ENCODE results near the gene SARS1.
A peak's percentile ranks its signal among the peaks of the same experiment; 100 is the strongest.
"Not testable (repeated sequence)": the region's sequence is repeated elsewhere in the genome, so short reads cannot be mapped to it uniquely, and the experiment has no call there.

The SARS1 gene

DNA sequence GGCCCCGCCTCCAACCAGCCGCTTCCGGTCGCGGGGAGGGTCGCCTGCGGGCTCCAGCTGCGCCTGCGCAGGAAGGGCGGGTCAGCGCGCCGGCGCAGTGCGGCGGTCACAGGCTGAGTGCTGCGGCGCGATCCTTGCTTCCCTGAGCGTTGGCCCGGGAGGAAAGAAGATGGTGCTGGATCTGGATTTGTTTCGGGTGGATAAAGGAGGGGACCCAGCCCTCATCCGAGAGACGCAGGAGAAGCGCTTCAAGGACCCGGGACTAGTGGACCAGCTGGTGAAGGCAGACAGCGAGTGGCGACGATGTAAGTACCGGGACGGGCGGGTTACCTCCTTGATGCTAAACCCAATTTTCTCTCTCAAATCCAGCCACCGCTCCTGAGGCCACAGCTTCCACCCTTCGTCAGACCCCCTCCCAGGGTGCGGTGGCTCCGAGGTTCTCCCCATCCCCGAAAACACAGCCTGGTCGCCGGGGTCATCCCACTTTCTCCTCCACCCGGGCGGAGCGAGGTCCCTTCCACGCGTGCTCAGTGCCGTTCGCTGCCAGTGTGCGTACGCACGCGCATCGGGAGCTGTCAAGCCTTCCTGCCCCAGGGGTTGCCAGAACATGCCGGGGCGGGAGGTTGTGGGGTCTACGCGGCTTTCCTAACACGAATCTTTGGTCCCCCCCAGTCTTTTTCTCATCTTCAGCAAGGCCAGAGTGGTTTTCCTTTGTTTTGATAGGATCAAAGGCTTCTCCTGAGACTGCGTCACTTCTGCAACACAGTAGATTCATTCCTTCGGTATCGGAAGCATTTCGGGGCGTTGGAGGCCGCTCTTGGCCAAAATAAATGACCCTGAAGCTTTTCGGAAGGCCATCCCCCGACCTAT, at the start of gene SARS1:
SARS1 (plus strand) TSS at position 95 of the 870 bp plus-strand sequence; CDS start at position 170, 75 bp downstream.
- DNase-seq (ENCODE audit: low read depth), result peak; percentile 82

- DNase-seq (ENCODE audit: low read depth), result no peak
Measured at GRCh38 chr1:109164538-109164937, 49.2 kb upstream of the SARS1 start.

GRCh38 chr1:109167001-109167506, 46.7 kb upstream of the SARS1 start:
- DNase-seq (ENCODE audit: low read depth), result no peak

- DNase-seq (ENCODE audit: low read depth), result no peak
Measured at GRCh38 chr1:109170035-109170764, 43.5 kb upstream of the SARS1 start.

GRCh38 chr1:109171646-109172045, 42.1 kb upstream of the SARS1 start:
- no peak for DNase-seq (ENCODE audit: low read depth)

GRCh38 chr1:109176349-109176748, 37.4 kb upstream of the SARS1 start:
- DNase-seq (ENCODE audit: low read depth), result not testable (repeated sequence)

DNA sequence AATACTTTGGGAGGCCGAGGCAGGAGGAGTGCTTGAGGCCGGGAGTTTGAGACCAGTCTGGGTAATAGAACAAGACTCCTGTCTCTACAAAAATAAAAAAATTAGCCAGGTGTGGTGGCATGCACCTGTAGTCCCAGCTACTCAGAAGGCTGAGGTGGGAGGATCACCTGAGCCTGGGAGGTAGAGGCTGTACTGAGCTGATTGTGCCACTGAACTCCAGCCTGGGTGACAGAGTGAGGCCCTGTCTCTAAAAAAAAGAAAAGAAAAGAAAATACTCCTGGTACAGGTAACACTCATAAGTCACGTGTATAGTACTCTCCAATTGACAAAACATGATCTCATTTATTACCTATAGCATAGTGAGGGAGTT, 33.0 kb upstream of the SARS1 start:
- DNase-seq (ENCODE audit: low read depth), result not testable (repeated sequence)

DNA sequence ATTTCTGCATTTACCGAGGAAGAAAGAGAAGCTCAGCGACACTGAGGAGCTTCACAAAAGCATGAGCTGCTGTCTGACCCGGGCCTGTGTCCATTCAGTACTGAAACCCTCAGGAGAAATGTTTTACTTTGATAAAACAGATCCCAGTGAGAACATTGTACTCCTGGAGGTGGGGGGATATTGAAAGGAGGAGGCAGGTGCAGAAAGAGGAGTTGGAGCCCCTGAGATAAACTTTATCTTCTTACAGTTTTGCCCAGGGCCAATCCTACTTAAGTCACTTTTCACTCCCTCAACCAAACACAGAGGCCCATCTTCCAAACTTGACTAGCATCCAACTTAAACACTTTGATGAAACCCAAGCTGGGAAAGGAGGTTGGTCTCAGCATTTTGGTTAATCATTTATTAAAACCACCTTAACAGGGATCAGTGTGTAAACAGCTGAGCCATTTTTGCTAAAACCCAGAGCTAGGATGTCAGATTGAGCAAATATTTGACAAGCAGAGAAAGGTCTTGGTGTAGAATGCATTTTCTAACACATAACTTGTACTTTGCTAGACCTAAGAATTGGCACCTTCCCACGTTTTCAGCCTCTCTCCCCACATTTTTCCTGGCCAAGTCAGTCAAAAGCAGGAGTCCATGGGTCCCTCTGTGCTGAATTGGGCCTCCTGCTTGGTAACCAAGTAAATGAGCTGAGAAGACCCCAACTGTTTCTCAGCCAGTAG, 32.5 kb upstream of the SARS1 start:
- no peak for DNase-seq (ENCODE audit: low read depth)

GRCh38 chr1:109181807-109182163, 31.9 kb upstream of the SARS1 start:
- DNase-seq (ENCODE audit: low read depth), result no peak

DNA sequence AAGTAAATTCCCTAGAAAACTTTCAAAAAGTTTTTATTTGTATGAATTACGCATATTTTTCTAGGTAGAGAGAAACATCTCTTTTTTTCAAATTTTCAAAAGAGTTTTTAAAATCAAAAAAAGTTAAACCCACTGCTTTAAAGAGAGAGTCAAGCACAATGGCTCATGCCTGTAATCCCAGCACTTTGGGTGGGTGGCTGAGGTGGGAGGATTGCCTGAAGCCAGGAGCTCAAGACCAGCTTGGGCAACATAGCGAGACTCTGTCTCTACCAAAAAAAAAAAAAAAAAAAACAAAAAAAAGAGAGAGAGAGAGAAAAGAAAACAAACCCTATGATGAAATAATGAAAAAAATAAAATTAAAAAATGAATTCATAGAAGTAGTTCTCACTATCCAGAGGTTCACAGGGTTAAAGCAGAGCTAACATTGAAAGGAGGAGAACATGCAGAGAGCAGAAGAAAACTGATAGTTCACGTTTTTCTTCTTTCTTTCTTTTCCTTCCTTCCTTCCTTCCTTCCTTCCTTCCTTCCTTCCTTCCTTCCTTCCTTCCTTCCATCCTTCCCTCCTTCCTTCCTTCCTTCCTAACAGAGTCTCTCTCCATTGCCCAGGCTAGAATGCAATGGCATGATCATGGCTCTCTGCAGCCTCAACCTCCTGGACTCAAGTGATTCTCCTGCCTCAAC, 30.5 kb upstream of the SARS1 start:
- no peak for DNase-seq (ENCODE audit: low read depth)

GRCh38 chr1:109184687-109185086, 29.0 kb upstream of the SARS1 start:
- no peak for DNase-seq (ENCODE audit: low read depth)

- DNase-seq (ENCODE audit: low read depth), result no peak
Measured at GRCh38 chr1:109185357-109185756, 28.4 kb upstream of the SARS1 start.

GRCh38 chr1:109185990-109186732, 27.6 kb upstream of the SARS1 start:
- no peak for DNase-seq (ENCODE audit: low read depth)

GRCh38 chr1:109186733-109187086, 27.0 kb upstream of the SARS1 start:
- DNase-seq (ENCODE audit: low read depth), result no peak

DNA sequence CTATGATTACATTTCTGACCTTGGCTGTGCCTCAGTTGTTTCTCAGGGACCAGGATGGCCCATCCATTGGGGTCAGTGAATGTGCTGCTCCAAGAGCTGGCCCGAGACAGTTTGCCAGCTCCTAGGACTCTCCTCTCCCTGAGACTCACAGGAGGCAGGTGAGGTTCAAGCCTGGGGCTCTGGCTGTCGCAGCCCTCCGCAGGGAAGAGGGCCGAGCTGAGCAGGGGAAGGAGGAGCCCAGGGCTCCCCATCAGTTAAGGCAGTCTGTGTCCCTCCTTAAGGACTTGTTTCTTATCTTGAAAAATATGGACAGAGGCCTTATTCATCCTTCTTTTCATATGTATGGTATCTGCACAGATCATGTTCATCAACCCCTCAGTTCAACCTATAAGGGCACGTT, 26.6 kb upstream of the SARS1 start:
- DNase-seq (ENCODE audit: low read depth), result no peak

GRCh38 chr1:109188200-109188599, 25.5 kb upstream of the SARS1 start:
- DNase-seq (ENCODE audit: low read depth), result no peak

GRCh38 chr1:109188781-109189180, 24.9 kb upstream of the SARS1 start:
- no peak for DNase-seq (ENCODE audit: low read depth)

DNA sequence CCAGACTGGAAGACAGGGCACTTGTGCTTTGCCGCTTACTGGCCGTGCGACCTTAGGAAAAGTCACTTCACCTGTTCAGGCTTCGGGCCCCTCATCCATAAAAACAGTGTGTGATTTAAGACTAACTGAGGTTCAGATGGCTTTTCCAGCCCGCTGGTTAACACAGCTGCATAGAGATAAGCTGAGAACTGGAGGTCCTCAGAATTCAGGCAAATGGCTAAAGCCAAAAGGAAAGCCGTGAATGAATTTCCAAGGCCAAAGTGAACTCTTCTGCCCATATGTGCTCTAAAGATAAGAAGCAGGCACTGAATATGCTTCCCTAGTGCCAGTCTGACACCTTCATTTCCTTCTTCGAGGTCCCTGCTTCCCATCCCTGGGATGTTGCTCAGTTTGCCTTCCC, 23.5 kb upstream of the SARS1 start:
- no peak for DNase-seq (ENCODE audit: low read depth)

GRCh38 chr1:109191377-109191776, 22.3 kb upstream of the SARS1 start:
- no peak for DNase-seq (ENCODE audit: low read depth)

GRCh38 chr1:109191891-109192290, 21.8 kb upstream of the SARS1 start:
- no peak for DNase-seq (ENCODE audit: low read depth)

GRCh38 chr1:109192433-109192832, 21.3 kb upstream of the SARS1 start:
- DNase-seq (ENCODE audit: low read depth), result no peak
